GM19455 (cell line): Measurements from ENCODE around the gene EIF4G3.
"Not testable (repeated sequence)": the region's sequence is repeated elsewhere in the genome, so short reads cannot be mapped to it uniquely, and the experiment has no call there.

Experiments
- ATAC-seq: cut with Tn5 transposase; IDR thresholded peaks from one replicate; pipeline ENCODE4 v1.9.1; 2021; ENCODE audit not compliant: unreplicated experiment

Gene EIF4G3

DNA sequence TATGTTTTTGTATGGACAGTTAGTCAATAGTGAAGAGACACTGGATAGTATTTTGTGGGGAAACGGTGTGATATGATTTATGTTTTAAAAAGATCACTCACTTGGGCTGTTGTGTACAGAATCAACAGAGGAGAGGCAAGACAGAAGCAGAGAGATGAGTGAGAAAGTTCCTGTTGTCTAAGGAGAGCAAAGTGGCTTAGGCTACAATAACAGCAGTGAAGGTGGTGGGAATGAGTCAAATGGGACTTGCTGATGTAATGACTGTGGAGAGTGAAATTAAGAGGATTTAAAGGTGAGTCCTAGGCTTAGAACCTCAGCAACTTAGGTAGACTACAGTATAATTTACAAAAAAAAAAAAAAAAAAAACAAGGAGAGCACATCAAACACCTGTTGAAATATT, 220.4 kb downstream of the EIF4G3 start:
- ATAC-seq: no peak

DNA sequence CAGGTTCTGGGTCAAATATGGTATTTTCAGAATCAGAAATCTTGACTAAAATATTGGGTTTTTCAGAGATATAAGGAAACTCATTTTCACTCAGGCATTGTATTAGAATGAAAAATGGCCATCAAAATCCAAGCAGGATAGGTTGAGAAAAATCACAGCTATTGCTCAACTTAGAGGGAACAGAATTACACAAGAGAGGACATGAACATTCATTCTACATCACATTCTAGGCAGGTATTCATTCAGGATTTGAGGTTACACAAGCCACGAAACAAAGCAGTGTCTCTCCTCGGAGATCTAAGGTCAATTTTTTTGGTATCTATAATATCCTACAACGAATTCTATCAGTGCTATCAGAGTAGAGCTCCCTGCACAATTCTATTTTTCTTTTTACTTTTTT, 226.0 kb downstream of the EIF4G3 start:
- no peak for ATAC-seq

DNA sequence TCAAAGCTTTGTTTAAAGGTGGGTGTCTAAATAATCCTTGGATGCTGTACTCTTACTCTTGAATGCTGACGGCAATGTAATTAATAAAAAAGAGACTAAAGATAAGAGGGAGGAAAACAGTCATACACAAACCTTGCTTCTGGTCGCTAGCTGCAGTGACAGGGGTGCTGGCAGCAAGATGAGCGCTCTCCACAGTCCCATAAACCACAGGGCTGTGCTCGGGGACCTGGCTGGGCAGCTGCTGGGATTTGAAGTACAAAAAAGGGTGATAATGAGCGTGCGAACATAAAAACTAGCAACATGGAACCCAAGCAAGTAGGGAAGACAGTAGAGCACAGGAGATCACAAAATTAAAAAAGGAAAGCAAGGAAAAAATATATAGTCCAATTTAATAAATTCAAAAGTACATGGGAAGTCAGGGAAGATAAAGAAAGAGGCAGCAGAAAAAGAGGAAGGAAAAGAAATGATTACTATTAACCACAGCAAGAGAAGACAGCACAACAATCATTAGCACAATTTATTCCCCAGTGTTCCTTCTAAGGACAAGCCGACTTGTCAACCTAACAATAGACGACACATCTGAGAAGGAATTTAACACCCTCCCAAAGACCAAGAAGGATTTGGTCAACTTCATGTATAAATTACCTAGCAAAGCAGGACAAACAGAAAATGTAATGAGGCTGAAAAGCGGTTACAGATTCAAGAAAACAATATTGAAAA, 226.7 kb downstream of the EIF4G3 start:
- no peak for ATAC-seq

DNA sequence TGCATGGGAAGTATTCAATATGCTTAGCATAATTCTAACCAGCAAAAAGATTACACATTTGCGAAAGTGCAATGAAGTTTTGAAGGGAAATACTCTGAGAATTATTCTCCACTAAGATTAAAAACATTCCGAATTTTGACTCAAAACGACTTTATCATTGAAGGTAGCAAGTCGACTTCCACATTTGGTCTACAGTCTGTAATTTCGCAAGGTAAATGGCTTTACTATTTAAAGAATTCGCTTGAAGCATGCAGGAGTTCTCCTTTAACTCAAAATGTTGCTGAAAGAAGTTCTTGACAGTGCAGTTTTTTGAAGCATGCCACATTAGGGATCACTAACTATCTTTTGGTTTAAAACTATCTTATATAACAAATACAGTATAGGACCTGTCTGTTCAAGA, 228.6 kb downstream of the EIF4G3 start:
- ATAC-seq: no peak

DNA sequence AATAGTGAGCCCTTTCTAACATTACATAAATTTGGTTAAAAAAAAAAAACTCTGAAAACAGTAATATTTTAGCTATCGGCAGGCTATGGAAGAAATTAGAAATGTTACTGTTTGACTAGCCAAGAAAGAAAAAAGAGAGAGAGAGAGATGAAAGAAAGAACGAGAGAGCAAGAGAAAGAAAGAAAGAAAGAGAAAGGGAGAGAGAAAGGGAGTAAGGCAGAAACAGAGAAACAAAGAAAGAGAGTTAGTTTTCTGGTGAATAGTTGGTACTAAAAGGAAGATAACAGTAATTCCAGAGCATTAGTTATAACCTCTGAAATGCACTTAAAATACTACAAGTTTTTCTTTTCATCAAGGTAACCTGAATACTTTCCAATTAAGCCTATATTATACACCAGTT, 229.3 kb downstream of the EIF4G3 start:
- ATAC-seq: no peak

DNA sequence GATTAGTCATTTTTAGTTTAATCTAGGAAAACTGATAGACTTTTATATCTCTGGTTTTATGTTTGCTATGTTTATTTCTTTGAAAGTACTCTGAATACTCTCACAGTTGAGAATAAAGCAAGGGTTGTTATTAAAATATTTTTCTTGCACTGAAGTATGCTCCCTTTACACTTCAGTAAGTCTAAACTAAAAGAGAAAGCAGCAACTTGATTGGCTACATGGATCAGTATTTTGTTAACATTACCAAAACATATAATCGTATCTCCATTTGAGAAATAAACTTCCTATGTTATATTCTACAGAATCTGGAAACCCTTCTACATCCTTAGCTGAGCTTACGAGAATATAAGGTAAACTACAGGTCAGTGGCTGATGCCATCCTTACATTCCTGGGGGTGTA, 240.1 kb downstream of the EIF4G3 start:
- ATAC-seq: no peak

DNA sequence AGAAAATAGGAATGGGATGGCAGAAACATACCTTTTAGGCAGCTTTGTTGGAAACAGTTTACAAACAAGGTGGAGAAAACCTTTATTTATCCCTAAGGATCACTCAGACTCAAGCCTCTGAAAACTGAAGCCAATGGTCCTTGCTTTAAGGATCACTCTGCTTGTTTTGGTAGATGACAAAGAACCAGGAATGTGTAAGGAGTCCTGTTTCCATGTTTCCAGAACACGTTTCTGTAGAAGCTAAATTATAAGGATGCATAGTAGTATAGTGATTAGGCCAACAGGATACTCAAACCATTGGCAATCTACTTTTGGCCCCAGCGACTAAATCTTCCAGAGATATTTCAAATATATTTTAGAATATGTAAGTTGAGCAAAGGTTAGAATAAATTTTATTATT, 240.5 kb downstream of the EIF4G3 start:
- ATAC-seq: no peak

DNA sequence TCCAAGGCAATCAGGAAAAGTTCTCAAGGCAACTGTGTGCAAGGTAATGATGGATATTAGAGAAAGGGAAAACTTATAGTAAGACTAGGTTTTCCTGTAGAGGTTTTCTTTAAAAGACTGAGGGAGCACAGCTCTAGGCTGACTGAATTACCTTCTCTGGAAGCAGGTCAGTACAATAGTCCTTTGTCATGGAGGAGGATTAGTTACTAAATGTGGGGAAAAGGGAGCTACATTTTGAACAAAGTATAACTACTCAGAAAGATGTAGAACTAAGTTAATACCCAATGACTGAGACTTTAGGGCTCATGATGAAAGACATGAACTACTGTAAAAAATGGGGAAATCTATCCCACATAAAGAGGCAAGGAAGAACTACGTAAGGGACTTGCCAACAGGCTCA, 241.0 kb downstream of the EIF4G3 start:
- no peak for ATAC-seq

DNA sequence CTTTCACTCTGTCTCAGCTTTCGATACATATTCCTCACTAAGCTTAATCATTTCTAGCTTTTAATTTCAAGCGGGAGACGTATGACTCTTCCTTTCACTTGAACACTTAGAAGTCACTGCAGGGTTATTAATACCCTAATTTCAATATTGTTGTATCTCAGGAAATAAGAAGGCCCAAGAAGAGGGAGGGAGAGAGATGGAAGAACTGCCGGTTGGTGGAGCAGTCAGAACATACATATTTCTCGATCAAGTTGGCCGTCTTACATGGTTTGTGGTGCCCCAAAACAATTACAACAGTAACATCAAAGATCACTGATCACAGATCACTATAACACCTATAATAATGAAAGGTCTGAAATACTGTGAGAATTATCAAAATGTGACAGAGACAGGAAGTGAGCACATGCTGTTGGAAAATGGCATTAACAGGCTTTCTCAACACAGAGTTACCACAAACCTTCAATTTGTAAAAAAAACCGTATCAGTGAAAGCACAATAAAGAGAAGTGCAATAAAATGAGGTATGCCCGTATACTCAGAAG, 244.2 kb downstream of the EIF4G3 start:
- ATAC-seq: no peak

DNA sequence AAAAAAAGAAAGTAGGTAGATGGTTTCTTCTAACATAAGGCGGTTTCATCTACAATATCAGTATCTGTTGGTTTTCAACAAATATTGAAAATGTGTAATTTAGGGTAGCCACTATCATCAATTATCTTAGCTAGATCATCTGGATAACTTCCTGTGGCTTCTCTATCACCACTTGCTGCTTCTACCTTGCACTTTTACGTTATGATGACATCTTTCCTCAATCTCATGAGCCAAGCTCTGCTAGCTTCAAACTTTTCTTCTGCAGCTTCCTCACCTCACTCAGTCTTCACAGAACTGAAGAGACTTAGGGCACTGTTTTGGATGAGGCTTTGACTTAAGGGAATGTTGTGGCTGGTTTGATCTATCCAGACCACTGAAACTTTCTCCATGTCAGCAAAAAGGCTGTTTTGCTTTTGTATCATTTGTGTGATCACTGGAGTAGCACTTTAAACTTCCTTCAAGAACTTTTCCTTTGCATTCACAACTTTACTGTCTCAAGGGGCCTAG, 244.7 kb downstream of the EIF4G3 start:
- ATAC-seq: no peak

DNA sequence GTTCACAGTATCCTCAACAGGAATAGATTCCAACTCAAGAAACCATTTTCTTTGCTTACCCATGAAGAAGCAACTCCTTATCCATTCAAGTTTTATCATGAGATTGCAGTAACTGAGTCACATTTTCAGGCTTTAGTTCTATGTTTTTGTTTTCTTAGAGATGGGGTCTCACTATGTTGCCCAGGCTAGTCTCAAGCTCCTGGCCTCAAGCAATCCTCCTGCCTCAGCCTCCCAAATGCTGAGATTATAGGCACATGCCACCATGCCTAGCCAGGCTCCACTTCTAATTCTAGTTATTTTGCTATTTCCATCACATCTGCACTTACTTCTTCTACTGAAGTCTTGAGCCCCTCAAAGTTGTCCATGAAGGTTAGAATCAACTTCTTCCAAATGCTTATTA, 246.3 kb downstream of the EIF4G3 start:
- ATAC-seq: no peak

DNA sequence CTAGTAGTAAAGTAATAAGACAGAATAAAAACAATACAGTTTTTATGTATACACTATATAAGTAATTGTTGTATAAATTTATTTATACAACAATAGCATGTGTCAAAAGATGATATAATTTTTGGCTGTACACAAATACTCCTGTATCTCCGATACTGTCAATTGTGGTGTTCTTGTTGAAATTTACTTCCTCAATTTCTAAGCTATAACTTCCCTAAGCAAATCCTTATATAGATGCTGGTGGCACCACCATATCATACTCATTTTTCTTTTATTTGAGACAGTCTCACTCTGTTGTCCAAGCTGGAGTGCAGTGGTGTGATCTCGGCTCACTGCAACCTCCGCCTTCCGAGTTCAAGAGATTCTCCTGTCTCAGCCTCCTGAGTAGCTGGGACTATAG, 248.6 kb downstream of the EIF4G3 start:
- no peak for ATAC-seq

DNA sequence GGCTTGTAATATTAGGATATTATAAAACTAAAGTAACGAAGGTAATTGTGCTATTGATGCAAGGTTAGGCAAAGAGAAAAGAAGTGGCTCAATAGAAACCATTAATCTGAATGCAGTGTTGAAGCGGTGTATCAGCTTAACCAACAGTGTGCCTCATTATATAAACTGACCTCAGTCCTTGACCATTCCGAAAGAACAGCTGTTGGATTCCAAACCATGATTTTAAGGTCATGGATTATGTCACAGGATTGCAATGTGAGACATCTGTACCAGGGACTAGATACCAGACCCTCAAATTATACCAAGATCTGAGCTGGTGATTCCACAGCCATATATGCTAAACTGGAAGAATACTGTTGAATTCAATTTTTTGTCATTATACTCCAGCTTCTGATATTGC, 255.4 kb downstream of the EIF4G3 start:
- ATAC-seq: no peak

DNA sequence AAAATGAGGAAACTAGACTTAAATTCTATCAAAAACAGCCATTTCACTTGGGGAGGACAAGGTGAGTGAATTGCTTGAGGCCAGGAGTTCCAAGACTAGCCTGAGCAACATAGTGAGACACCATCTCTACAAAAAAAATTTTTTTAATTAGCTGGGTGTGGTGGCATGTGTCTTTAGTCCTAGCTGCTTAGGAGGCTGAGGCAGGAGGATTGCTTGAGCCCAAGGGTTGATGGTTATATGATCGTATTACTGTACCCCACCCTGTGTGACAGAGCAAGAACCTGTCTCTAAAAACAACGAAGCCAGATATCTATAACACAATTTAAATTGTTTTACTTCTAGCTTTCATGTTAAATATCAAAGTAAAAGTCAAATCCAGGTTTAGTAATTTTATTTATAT, 263.5 kb downstream of the EIF4G3 start:
- ATAC-seq: no peak

DNA sequence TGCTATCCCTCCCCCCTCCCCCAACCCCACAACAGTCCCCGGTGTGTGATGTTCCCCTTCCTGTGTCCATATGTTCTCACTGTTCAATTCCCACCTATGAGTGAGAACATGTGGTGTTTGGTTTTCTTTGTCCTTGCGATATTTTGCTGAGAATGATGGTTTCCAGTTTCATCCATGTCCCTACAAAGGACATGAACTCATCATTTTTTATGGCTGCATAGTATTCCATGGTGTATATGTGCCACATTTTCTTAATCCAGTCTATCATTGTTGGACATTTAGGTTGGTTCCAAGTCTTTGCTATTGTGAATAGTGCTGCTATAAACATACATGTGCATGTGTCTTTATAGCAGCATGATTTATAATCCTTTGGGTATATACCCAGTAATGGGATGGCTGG, 269.2 kb downstream of the EIF4G3 start:
- not testable (repeated sequence) for ATAC-seq

DNA sequence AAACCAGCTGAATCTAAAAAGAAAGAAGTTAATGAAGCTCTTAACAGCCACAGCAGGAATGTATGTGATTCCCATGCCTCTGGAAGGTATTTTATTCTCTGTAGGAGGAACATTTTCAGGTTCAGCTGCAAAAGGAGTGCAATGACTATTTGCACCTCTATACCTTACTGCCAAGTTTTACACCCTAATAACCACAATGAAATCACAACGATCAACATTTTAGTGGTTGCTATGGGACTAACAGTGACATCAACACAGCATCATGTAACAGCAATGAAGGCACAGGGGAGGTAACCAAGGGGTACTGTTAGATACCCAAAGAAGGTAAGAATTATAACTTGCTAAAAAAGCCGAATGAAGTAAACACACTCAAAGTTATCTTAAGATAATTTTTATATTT, 273.3 kb downstream of the EIF4G3 start:
- no peak for ATAC-seq

DNA sequence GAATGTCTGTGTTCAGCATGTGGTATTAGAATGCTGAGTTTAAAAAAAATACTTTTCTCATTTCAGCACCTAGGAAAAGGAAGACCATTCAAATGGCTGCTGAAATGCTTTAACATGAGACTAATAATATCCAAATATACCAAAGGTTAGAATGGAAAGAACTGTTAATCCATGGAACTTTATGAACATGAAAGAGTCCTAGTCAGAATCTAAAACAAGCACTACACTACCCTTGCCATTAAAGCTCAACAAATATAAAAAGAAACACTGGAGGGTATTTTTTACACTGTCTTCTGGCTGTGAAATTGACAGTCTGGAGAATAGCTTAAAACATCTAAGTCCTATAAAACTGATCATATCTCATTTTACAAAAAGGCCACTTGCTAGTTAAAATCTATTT, 276.6 kb downstream of the EIF4G3 start:
- ATAC-seq: no peak

DNA sequence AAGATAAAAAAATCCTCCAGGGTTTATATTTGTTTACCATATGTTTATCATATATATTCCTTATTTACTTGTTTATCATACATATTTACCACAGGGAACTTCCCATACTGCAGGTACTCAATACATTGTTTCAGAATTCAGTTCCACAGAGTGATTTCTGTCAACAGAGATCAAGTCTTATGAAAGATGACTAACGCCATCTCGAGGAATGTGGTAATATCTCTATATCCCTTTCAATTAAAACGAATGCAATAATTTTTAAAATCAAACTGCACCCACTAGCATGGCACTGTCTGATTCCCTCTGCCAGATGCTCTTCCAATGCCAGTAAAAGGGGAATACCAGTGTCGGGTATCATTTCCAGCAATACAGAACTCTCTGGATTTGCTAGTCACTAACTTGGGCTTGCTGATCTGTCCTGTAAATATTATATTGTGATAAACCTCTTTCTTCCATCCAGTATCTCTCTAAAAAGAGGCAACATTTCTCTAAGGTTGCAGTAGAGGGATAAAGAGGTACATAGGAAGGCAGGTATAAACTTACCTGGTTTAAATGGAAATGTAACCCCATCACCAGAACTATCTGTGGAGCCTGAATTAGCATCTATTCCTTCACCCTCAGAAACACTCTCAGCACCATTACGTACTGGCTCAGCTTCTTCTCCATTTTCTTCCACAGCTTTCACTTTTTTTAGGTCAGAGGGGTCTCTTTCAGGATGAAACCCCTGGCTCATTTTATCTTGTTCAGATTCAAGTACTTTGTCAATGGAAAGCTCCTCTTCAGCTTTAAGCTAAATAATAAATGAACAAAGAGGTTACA, 277.3 kb downstream of the EIF4G3 start:
- ATAC-seq: no peak

DNA sequence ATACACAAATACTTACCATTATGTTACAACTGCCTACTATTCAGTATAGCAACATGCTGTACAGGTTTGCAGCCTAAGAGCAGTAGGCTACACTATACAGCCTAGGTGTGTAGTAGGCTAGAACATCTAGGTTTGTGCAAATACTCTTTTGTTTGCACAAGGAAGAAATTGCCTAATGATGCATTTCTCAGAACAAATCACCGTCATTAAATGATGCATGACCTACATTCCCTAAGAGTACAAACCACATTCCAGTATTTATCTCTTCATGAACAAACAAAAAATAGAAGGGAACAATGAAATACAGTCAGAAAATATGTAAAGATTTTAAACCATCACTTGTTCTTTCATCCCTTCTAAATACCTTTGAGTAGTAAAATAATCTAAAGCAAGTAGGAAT, 279.9 kb downstream of the EIF4G3 start:
- ATAC-seq: no peak

DNA sequence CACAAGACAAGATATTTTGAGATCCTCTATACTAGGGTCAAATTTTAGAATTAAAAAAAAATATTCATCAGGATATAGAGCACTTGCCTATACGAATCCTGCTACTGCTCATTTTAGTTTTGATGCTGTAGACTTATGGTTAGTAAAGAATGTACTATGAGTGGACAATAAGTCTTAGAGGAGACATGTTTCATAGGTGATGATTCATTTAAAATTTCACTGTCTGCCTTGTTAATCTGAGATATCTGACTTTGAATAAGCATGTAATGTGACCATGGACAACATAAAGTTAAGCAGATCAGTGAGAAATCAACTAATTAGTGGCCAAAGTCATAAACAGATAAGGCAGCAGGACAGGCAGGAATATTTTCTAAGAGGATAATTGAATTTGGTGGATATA, 282.8 kb downstream of the EIF4G3 start:
- no peak for ATAC-seq

DNA sequence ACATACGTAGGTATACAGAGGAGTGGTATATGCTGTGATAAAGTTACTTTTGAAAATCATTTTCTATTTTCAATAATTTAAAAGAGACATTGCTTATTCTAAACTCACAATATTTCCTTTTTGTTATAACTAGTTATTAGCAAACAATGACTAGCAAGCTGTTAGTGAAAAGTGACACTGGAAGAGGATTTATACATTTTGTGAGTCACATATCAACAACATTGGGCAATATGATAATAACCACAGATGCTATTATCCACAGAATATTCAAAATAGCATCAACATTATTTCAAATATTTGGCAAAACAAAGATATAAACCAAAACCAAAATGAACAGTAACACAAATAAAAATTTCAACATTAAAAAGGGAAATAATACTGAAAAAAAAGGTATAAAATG, 285.6 kb downstream of the EIF4G3 start:
- no peak for ATAC-seq

DNA sequence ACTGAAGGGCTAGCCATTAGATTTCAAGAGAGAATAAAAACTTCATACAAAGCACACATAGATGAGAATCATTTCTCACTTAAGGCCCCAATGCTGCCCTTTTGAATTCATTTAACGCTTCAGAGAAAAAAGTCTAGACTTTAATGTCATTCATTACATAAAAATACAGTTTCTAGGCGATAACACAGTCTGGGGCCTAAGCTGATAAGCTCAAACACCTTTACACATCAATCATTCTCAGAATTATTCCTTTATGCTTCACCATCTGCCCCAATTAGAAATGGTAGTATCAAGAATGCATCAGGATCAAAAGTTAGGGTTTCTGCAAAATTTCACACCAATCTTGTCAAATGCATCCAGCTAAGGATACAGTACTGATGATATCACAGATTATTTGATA, 289.5 kb downstream of the EIF4G3 start:
- no peak for ATAC-seq
